ENCODE data around the gene NDUFB1.

DNA sequence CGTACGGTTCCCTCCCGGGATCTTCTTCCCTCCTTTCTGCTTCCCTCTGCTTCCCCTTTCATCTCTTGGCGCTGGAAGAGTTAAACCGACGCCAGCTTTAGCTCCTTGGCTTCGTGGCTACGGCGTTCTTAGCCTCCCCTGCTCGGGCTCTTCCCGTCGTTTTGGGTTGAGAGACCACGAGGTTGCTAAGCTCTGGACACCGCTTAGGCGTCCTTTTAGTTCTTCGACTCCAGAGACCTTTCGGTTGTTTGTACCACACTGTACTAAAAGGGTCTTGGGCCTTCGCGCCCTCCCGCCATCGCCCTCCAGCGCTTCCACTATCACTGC, 808 bp upstream of the NDUFB1 start:
- TF ChIP-seq, protein P1, sequence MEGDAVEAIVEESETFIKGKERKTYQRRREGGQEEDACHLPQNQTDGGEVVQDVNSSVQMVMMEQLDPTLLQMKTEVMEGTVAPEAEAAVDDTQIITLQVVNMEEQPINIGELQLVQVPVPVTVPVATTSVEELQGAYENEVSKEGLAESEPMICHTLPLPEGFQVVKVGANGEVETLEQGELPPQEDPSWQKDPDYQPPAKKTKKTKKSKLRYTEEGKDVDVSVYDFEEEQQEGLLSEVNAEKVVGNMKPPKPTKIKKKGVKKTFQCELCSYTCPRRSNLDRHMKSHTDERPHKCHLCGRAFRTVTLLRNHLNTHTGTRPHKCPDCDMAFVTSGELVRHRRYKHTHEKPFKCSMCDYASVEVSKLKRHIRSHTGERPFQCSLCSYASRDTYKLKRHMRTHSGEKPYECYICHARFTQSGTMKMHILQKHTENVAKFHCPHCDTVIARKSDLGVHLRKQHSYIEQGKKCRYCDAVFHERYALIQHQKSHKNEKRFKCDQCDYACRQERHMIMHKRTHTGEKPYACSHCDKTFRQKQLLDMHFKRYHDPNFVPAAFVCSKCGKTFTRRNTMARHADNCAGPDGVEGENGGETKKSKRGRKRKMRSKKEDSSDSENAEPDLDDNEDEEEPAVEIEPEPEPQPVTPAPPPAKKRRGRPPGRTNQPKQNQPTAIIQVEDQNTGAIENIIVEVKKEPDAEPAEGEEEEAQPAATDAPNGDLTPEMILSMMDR (IDR thresholded peaks at IDR 0.05 in 2 of 3, conservative IDR thresholded peaks at IDR 0.05 in 1 of 3; ENCODE audit: borderline replicate concordance in 1 of 3, insufficient read depth in 1 of 3, low read depth in 2 of 3, low read length in 2 of 3), result no peak
- TF ChIP-seq ZNF274 (IDR thresholded peaks at IDR 0.05; ENCODE audit: low read depth, low read length) (no peak), SIN3A (IDR thresholded peaks at IDR 0.05; ENCODE audit: low read depth) (no peak; the same call in 1 of the 2 replicates), POLR2A (IDR thresholded peaks at IDR 0.05; ENCODE audit: borderline replicate concordance, extremely low read depth, insufficient read depth, insufficient read length) (no peak), EGR1 (IDR thresholded peaks at IDR 0.05; ENCODE audit: low read depth) (no peak), JUND (IDR thresholded peaks at IDR 0.05) (no peak), RAD21 (IDR thresholded peaks at IDR 0.05; ENCODE audit: low read depth) (no peak), POLR2AphosphoS5 (IDR thresholded peaks at IDR 0.05; ENCODE audit: low read depth, low read length) (no peak), EZH2 (IDR thresholded peaks at IDR 0.05) (no peak), SP1 (IDR thresholded peaks at IDR 0.05; ENCODE audit: low read depth) (no peak), CEBPB (IDR thresholded peaks at IDR 0.05; ENCODE audit: low read depth) (no peak)
- TF ChIP-seq, protein P2, sequence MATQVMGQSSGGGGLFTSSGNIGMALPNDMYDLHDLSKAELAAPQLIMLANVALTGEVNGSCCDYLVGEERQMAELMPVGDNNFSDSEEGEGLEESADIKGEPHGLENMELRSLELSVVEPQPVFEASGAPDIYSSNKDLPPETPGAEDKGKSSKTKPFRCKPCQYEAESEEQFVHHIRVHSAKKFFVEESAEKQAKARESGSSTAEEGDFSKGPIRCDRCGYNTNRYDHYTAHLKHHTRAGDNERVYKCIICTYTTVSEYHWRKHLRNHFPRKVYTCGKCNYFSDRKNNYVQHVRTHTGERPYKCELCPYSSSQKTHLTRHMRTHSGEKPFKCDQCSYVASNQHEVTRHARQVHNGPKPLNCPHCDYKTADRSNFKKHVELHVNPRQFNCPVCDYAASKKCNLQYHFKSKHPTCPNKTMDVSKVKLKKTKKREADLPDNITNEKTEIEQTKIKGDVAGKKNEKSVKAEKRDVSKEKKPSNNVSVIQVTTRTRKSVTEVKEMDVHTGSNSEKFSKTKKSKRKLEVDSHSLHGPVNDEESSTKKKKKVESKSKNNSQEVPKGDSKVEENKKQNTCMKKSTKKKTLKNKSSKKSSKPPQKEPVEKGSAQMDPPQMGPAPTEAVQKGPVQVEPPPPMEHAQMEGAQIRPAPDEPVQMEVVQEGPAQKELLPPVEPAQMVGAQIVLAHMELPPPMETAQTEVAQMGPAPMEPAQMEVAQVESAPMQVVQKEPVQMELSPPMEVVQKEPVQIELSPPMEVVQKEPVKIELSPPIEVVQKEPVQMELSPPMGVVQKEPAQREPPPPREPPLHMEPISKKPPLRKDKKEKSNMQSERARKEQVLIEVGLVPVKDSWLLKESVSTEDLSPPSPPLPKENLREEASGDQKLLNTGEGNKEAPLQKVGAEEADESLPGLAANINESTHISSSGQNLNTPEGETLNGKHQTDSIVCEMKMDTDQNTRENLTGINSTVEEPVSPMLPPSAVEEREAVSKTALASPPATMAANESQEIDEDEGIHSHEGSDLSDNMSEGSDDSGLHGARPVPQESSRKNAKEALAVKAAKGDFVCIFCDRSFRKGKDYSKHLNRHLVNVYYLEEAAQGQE (IDR thresholded peaks at IDR 0.05; ENCODE audit: low read depth), result no peak
